ENCODE data around the gene FBXO48.

- TF ChIP-seq CTCF (IDR thresholded peaks at IDR 0.05) = no peak
- TF ChIP-seq POLR2A (IDR thresholded peaks at IDR 0.05) = no peak
These were observed 22.2 kb upstream of the FBXO48 start for GRCh38 chr2:68489282-68489681.
